HEK293T (cell line): ENCODE measurements around the gene USP3.

Experiments
- CTBP1 ChIP-seq: fragments of 450-650 bp; IDR thresholded peaks from 2 replicates; pipeline ENCODE4 v1.6.1; 2016; ENCODE audit warnings: borderline replicate concordance
- FOXA1 ChIP-seq: fragments of 450-650 bp; IDR thresholded peaks from 2 replicates; pipeline ENCODE4 v1.6.1; 2016; ENCODE audit warnings: mild to moderate bottlenecking
- FOXK2 ChIP-seq: fragments of 450-650 bp; IDR thresholded peaks from 2 replicates; pipeline ENCODE4 v1.6.1; 2016; ENCODE audit warnings: mild to moderate bottlenecking
- LEF1 ChIP-seq: fragments of 450-650 bp; IDR thresholded peaks from 2 replicates; pipeline ENCODE4 v1.6.1; 2017; ENCODE audit warnings: mild to moderate bottlenecking, borderline replicate concordance
- SUZ12 ChIP-seq: fragments of 450-650 bp; IDR thresholded peaks from 2 replicates; pipeline ENCODE4 v1.6.1; 2016; ENCODE audit warnings: mild to moderate bottlenecking
- TARDBP ChIP-seq: fragments of 450-650 bp; IDR thresholded peaks from 2 replicates; pipeline ENCODE4 v1.6.1; 2016

DNA sequence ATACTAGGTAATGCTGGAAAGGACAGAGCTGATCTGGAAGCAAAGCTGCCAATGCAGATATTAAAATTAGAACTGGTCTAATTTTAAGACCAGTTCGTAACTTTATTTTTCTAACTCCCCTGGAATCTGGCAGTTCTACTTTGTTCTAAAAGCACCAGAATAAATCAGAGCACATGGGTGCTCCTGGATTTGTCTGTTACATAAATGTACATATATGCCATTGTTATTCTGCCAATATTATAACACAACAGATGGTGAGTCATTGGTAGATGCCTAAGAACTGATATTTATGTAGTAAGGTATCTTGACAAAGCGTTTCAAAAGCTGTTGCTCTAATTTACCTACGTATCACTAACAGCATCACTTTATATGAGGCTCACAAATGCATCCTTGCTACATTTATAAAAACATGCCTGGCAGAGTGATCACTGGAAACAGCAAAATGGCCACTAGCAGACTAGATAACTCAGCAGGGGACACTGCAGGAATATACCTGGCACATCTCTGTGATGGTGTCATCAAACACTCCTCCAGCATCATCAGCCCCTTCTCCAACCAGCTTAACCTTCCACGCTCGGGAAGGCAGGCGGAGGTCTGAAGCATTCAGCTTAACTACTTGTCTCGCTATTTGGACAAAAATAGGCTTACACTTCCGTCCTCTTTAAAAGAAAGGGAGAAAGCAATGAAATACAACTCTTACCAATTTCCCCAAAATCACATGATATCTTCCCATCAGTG, 119.0 kb downstream of the USP3 start:
- TF ChIP-seq SUZ12 (no peak), CTBP1 (no peak), TARDBP (no peak), FOXK2 (no peak), FOXA1 (no peak), LEF1 (no peak)
